ENCODE data around the gene EEFSEC. TPM values are rescaled to one million over a fixed set of nuclear protein-coding genes. Genes with fewer than 3 reads are reported as not detected.

Gene EEFSEC
- total RNA-seq, 1 donor from 2014 or later = 7.1 TPM

GRCh38 chr3:128358156-128358895 is 205.0 kb downstream of the EEFSEC start:
- H3K27me3 Mint-ChIP-seq (ENCODE audit: unreplicated experiment) = peaks cover 3% of the 10 kb centered on the region
- H3K36me3 Mint-ChIP-seq (ENCODE audit: low read depth, unreplicated experiment) = peaks cover 4% of the 10 kb centered on the region
- H3K4me1 Mint-ChIP-seq (ENCODE audit: unreplicated experiment) = peaks cover 6% of the 10 kb centered on the region
- H3K27ac Mint-ChIP-seq (ENCODE audit: unreplicated experiment) = no peak overlapping the region
- no peak for DNase-seq (ENCODE audit: low spot score)
- H3K4me3 Mint-ChIP-seq (ENCODE audit: unreplicated experiment) = no peak overlapping the region
- no peaks in the 10 kb centered on the region for H3K9me3 Mint-ChIP-seq (ENCODE audit: unreplicated experiment)
- no peak for TF ChIP-seq CTCF (IDR thresholded peaks at IDR 0.05; ENCODE audit: unreplicated experiment)

GRCh38 chr3:128359060-128359664 is 205.9 kb downstream of the EEFSEC start:
- Mint-ChIP-seq H3K27me3 (ENCODE audit: unreplicated experiment) (peaks cover 3% of the 10 kb centered on the region), H3K27ac (ENCODE audit: unreplicated experiment) (no peak overlapping the region), H3K4me3 (ENCODE audit: unreplicated experiment) (no peak overlapping the region), H3K9me3 (ENCODE audit: unreplicated experiment) (no peaks in the 10 kb centered on the region), H3K36me3 (ENCODE audit: low read depth, unreplicated experiment) (peaks cover 4% of the 10 kb centered on the region), H3K4me1 (ENCODE audit: unreplicated experiment) (peaks cover 6% of the 10 kb centered on the region)
- TF ChIP-seq CTCF (IDR thresholded peaks at IDR 0.05; ENCODE audit: unreplicated experiment) = no peak
- DNase-seq (ENCODE audit: low spot score) = no peak

GRCh38 chr3:128359846-128360642 is 206.8 kb downstream of the EEFSEC start:
- Mint-ChIP-seq H3K36me3 (ENCODE audit: low read depth, unreplicated experiment) (peaks cover 4% of the 10 kb centered on the region), H3K9me3 (ENCODE audit: unreplicated experiment) (no peaks in the 10 kb centered on the region), H3K4me1 (ENCODE audit: unreplicated experiment) (peaks cover 6% of the 10 kb centered on the region), H3K27ac (ENCODE audit: unreplicated experiment) (no peak overlapping the region), H3K27me3 (ENCODE audit: unreplicated experiment) (peaks cover 3% of the 10 kb centered on the region), H3K4me3 (ENCODE audit: unreplicated experiment) (no peak overlapping the region)
- no peak for TF ChIP-seq CTCF (IDR thresholded peaks at IDR 0.05; ENCODE audit: unreplicated experiment)
- no peak for DNase-seq (ENCODE audit: low spot score)

- Mint-ChIP-seq H3K4me1 (ENCODE audit: unreplicated experiment) (peaks cover 6% of the 10 kb centered on the region), H3K4me3 (ENCODE audit: unreplicated experiment) (no peak overlapping the region), H3K27me3 (ENCODE audit: unreplicated experiment) (peaks cover 4% of the 10 kb centered on the region), H3K36me3 (ENCODE audit: low read depth, unreplicated experiment) (peaks cover 4% of the 10 kb centered on the region), H3K27ac (ENCODE audit: unreplicated experiment) (no peak overlapping the region), H3K9me3 (ENCODE audit: unreplicated experiment) (no peaks in the 10 kb centered on the region)
- TF ChIP-seq CTCF (IDR thresholded peaks at IDR 0.05; ENCODE audit: unreplicated experiment) = no peak
- no peak for DNase-seq (ENCODE audit: low spot score)
These were observed 207.5 kb downstream of the EEFSEC start for GRCh38 chr3:128360705-128361271.
